HepG2 (cell line): Measurements from ENCODE around the gene APOA1. TPM values are rescaled to one million over a fixed set of nuclear protein-coding genes. Genes with fewer than 3 reads are reported as not detected.

Source experiments
- HMGA1 ChIP-seq: sonication (generic); formaldehyde crosslinking; conservative IDR thresholded peaks from 2 replicates; pipeline ENCODE4 v1.4.0; 2020; ENCODE audit warnings: missing genetic modification reagents
- HNF4G ChIP-seq, 2 experiments: sonication (generic) in 1 of 2; formaldehyde crosslinking in 1 of 2; IDR thresholded peaks; 2 replicates each; pipeline versions ENCODE4 v1.4.0 to v1.6.1; 2011 to 2020; ENCODE audit warnings: borderline replicate concordance in 2 of 2, low read depth in 2 of 2, mild to moderate bottlenecking in 2 of 2, low read length in 1 of 2, missing genetic modification reagents in 1 of 2, moderate library complexity in 1 of 2
- KDM3A ChIP-seq: IDR thresholded peaks from 2 replicates; pipeline ENCODE4 v1.6.1; 2018; ENCODE audit warnings: low read depth, missing compliant biosample characterization
- NCOA2 ChIP-seq: sonication (generic); formaldehyde crosslinking; IDR thresholded peaks from 2 replicates; pipeline ENCODE4 v1.8.0; 2022; ENCODE audit warnings: inconsistent platforms
- NCOA5 ChIP-seq: sonication (generic); formaldehyde crosslinking; IDR thresholded peaks from 2 replicates; pipeline ENCODE4 v1.4.0; 2020; ENCODE audit warnings: missing genetic modification reagents
- RFXAP ChIP-seq: sonication (generic); formaldehyde crosslinking; IDR thresholded peaks from 2 replicates; pipeline ENCODE4 v1.4.0; 2020; ENCODE audit warnings: missing genetic modification reagents, borderline replicate concordance
- SPEN ChIP-seq: sonication (generic); formaldehyde crosslinking; IDR thresholded peaks from 2 replicates; pipeline ENCODE4 v1.5.1; 2020; ENCODE audit warnings: low read depth, mild to moderate bottlenecking, missing genetic modification reagents
- ZFP36 ChIP-seq: fragments of 150-350 bp; IDR thresholded peaks from 2 replicates; pipeline ENCODE4 v1.6.1; 2018; ENCODE audit warnings: borderline replicate concordance, low read length, low read depth; ENCODE audit not compliant: partially characterized antibody
- ZNF674 ChIP-seq: sonication (generic); formaldehyde crosslinking; IDR thresholded peaks from 2 replicates; pipeline ENCODE4 v1.5.0; 2020; ENCODE audit warnings: low read depth, mild to moderate bottlenecking, missing genetic modification reagents
- ZNF792 ChIP-seq: IDR thresholded peaks from 2 replicates; pipeline ENCODE4 v1.6.1; 2016
- polyA plus RNA-seq, 8 experiments: library from polyadenylated mRNA; depleted of rRNA in 3 of 8; stranded (reverse) in 7 of 8; unstranded in 1 of 8; fragments of >200 nt; fragmentation: Illumina TruSeq in 4 of 8; extraction: Trizol in 4 of 8; gene quantifications; 2 replicates each; pipeline versions ENCODE4 v1.2.1 to v1.2.3, GENCODE V29; 2011 to 2016; ENCODE audit warnings: low read depth in 4 of 8, missing spikeins in 1 of 8, mixed read lengths in 1 of 8; ENCODE audit not compliant: insufficient read depth in 1 of 8
- total RNA-seq, 5 experiments: library from RNA; depleted of rRNA; stranded (reverse); fragments of >200 nt; fragmentation: Illumina TruSeq; extraction: Trizol; gene quantifications; 2 replicates each; pipeline ENCODE4 v1.2.3, GENCODE V29; 2016; ENCODE audit warnings: low read depth in 1 of 5
- TF ChIP-seq, protein P1 (sequence below): IDR thresholded peaks from 2 replicates; pipeline ENCODE4 v1.4.0; 2020; ENCODE audit warnings: mild to moderate bottlenecking, missing genetic modification reagents
- TF ChIP-seq, protein P2 (sequence below), 2 experiments: sonication (generic) in 1 of 2; formaldehyde crosslinking in 1 of 2; IDR thresholded peaks; 2 replicates each; pipeline versions ENCODE4 v1.4.0 to v1.6.1; 2016 to 2020; ENCODE audit warnings: borderline replicate concordance in 1 of 2, low read depth in 1 of 2, mild to moderate bottlenecking in 1 of 2, missing genetic modification reagents in 1 of 2
- TF ChIP-seq, protein P3 (sequence below): IDR thresholded peaks from 2 replicates; pipeline ENCODE4 v1.6.1; 2016
- TF ChIP-seq, protein P4 (sequence below): sonication (generic); formaldehyde crosslinking; IDR thresholded peaks from 2 replicates; pipeline ENCODE4 v1.8.0; 2022; ENCODE audit warnings: mild to moderate bottlenecking, missing genetic modification reagents, moderate library complexity
- TF ChIP-seq, protein P5 (sequence below): sonication (generic); formaldehyde crosslinking; IDR thresholded peaks from 2 replicates; pipeline ENCODE4 v1.5.1; 2020; ENCODE audit warnings: mild to moderate bottlenecking, missing genetic modification reagents, borderline replicate concordance

Gene APOA1
- total and polyA plus RNA-seq, 2 of the 13 experiments (the other 11 are each of a cell fraction or from before 2014, with no cell fraction given), result 1,973 to 5,485 TPM

DNA sequence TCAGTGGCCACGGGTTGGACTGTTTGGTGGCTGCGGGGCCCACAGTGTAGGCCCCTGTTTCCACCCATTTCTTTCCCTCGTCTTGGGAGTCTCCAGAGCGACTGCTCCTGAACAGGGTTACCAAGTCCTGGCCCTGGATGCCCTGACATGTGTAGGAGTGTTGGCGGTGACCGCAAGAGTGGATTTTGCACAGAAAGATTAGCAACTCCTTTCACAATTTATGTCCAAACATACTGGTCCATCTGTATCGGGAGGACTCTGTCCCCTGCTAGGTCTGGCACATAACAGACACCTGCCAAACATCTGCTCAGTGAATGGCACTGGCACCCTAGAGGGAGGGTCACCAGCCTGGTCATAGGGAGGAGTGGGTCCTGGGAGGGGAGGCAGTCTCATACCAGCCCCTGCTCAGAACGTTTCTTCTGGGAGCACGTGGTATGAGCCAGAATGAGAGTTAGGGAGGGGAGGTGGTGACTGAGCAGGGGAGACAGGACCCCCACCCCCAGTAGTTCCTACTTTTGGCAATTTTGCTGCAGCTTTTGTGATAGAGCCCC lies 3.4 kb upstream of the APOA1 start (continued):
- TF ChIP-seq ZFP36, result no peak
- TF ChIP-seq, protein P1, sequence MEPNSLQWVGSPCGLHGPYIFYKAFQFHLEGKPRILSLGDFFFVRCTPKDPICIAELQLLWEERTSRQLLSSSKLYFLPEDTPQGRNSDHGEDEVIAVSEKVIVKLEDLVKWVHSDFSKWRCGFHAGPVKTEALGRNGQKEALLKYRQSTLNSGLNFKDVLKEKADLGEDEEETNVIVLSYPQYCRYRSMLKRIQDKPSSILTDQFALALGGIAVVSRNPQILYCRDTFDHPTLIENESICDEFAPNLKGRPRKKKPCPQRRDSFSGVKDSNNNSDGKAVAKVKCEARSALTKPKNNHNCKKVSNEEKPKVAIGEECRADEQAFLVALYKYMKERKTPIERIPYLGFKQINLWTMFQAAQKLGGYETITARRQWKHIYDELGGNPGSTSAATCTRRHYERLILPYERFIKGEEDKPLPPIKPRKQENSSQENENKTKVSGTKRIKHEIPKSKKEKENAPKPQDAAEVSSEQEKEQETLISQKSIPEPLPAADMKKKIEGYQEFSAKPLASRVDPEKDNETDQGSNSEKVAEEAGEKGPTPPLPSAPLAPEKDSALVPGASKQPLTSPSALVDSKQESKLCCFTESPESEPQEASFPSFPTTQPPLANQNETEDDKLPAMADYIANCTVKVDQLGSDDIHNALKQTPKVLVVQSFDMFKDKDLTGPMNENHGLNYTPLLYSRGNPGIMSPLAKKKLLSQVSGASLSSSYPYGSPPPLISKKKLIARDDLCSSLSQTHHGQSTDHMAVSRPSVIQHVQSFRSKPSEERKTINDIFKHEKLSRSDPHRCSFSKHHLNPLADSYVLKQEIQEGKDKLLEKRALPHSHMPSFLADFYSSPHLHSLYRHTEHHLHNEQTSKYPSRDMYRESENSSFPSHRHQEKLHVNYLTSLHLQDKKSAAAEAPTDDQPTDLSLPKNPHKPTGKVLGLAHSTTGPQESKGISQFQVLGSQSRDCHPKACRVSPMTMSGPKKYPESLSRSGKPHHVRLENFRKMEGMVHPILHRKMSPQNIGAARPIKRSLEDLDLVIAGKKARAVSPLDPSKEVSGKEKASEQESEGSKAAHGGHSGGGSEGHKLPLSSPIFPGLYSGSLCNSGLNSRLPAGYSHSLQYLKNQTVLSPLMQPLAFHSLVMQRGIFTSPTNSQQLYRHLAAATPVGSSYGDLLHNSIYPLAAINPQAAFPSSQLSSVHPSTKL (CRISPR knock-in tag), result peak; percentile 70
- TF ChIP-seq RFXAP (CRISPR knock-in tag), result 0 out of 2 replicates have a peak, but pooled peaks have one; percentile 47
- peak; percentile 87 for TF ChIP-seq HNF4G (IDR thresholded peaks at IDR 0.05; ENCODE audit: borderline replicate concordance, low read depth, low read length)
- 0 out of 2 replicates have a peak, but pooled peaks have one; percentile 18 for TF ChIP-seq HNF4G (CRISPR knock-in tag; IDR thresholded peaks at IDR 0.05; ENCODE audit: borderline replicate concordance, low read depth)
- TF ChIP-seq SPEN (CRISPR knock-in tag), result no peak
- peak; percentile 67 for TF ChIP-seq NCOA2 (CRISPR knock-in tag)
- TF ChIP-seq, protein P2, sequence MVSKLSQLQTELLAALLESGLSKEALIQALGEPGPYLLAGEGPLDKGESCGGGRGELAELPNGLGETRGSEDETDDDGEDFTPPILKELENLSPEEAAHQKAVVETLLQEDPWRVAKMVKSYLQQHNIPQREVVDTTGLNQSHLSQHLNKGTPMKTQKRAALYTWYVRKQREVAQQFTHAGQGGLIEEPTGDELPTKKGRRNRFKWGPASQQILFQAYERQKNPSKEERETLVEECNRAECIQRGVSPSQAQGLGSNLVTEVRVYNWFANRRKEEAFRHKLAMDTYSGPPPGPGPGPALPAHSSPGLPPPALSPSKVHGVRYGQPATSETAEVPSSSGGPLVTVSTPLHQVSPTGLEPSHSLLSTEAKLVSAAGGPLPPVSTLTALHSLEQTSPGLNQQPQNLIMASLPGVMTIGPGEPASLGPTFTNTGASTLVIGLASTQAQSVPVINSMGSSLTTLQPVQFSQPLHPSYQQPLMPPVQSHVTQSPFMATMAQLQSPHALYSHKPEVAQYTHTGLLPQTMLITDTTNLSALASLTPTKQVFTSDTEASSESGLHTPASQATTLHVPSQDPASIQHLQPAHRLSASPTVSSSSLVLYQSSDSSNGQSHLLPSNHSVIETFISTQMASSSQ (IDR thresholded peaks at IDR 0.05; ENCODE audit: low read depth), result no peak
- TF ChIP-seq, protein P2 (CRISPR knock-in tag; IDR thresholded peaks at IDR 0.05; ENCODE audit: borderline replicate concordance), result peak; percentile 38; the same call in 1 of the 2 replicates
- no peak for TF ChIP-seq ZNF792 (CRISPR knock-in tag)
- no peak for TF ChIP-seq ZNF674
- TF ChIP-seq, protein P3, sequence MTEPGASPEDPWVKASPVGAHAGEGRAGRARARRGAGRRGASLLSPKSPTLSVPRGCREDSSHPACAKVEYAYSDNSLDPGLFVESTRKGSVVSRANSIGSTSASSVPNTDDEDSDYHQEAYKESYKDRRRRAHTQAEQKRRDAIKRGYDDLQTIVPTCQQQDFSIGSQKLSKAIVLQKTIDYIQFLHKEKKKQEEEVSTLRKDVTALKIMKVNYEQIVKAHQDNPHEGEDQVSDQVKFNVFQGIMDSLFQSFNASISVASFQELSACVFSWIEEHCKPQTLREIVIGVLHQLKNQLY (CRISPR knock-in tag), result 0 out of 2 replicates have a peak, but pooled peaks have one; percentile 28
- no peak for TF ChIP-seq KDM3A (CRISPR knock-in tag)
- no peak for TF ChIP-seq NCOA5
- TF ChIP-seq HMGA1, result no peak
- TF ChIP-seq, protein P4, sequence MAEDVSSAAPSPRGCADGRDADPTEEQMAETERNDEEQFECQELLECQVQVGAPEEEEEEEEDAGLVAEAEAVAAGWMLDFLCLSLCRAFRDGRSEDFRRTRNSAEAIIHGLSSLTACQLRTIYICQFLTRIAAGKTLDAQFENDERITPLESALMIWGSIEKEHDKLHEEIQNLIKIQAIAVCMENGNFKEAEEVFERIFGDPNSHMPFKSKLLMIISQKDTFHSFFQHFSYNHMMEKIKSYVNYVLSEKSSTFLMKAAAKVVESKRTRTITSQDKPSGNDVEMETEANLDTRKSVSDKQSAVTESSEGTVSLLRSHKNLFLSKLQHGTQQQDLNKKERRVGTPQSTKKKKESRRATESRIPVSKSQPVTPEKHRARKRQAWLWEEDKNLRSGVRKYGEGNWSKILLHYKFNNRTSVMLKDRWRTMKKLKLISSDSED (CRISPR knock-in tag), result no peak
- TF ChIP-seq, protein P5, sequence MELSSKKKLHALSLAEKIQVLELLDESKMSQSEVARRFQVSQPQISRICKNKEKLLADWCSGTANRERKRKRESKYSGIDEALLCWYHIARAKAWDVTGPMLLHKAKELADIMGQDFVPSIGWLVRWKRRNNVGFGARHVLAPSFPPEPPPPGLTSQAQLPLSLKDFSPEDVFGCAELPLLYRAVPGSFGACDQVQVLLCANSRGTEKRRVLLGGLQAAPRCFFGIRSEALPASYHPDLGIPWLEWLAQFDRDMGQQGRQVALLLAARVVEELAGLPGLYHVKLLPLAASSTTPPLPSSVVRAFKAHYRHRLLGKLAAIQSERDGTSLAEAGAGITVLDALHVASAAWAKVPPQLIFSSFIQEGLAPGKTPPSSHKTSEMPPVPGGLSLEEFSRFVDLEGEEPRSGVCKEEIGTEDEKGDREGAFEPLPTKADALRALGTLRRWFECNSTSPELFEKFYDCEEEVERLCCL (CRISPR knock-in tag), result no peak
